Fibroblast of the aortic adventitia (primary cell): ENCODE data around the gene PCDHGB5. TPM values are rescaled to one million over a fixed set of nuclear protein-coding genes. Genes with fewer than 3 reads are reported as not detected.
"Not testable (repeated sequence)": the region's sequence is repeated elsewhere in the genome, so short reads cannot be mapped to it uniquely, and the experiment has no call there.

ENCODE experiments used
- DNase-seq: peaks from one replicate; pipeline ENCODE4 v3.0.0-alpha.2; 2010; ENCODE audit warnings: low read depth
- H3K4me3 ChIP-seq: 2 replicates; pipeline ENCODE4 v1.5.1; 2011; ENCODE audit warnings: low read depth, mild to moderate bottlenecking, control low read depth, low read length, moderate library complexity
- total RNA-seq: library from RNA; depleted of rRNA; stranded (reverse); fragments of >200 nt; gene quantifications from 2 replicates; pipeline ENCODE4 v1.2.3, GENCODE V29; 2012; ENCODE audit warnings: low replicate concordance
- TF ChIP-seq, protein P1 (sequence below): IDR thresholded peaks from 2 replicates; pipeline ENCODE4 v1.5.1; 2011; ENCODE audit warnings: mild to moderate bottlenecking, low read length, control low read depth, inconsistent platforms; ENCODE audit not compliant: insufficient read depth

Gene PCDHGB5
- total RNA-seq, 1 donor, result 19.9 TPM

DNA sequence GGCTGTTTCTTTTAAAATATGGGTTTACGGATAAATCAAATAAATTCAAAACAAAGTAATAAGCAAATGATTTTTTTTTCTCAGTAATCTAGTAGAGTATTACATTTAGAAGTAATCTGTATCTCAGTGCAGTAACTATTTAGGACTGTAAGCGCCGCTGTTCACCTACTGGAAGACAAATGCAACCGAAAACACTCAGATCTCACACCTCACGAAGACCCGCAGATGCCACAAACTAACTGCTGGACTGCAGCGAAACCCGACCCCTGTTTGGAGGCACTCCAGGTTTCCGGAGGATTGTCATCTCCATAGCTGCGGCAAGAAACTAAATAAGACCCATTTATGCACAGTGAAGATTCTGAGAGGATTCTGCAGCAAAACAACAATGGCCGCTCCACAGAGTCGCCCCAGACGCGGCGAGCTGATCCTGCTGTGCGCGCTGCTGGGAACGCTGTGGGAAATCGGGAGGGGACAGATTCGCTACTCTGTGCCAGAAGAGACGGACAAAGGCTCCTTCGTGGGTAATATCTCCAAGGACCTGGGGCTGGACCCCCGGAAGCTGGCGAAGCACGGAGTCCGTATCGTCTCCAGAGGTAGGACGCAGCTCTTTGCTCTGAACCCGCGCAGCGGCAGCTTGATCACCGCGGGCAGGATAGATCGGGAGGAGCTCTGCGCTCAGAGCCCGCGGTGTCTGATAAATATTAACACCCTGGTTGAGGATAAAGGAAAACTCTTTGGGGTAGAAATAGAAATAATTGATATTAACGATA is 5.1 kb upstream of the PCDHGB5 start, which contains the start of gene PCDHGA8:
Gene PCDHGA8, plus strand, starts transcription at position 205 of the 770 bp plus-strand sequence. Its CDS starts 181 bp downstream, at position 386.
- peak within 1 kb of the TSS; percentile 1 for H3K4me3 ChIP-seq
- DNase-seq, result peak; percentile 30
- TF ChIP-seq, protein P1, sequence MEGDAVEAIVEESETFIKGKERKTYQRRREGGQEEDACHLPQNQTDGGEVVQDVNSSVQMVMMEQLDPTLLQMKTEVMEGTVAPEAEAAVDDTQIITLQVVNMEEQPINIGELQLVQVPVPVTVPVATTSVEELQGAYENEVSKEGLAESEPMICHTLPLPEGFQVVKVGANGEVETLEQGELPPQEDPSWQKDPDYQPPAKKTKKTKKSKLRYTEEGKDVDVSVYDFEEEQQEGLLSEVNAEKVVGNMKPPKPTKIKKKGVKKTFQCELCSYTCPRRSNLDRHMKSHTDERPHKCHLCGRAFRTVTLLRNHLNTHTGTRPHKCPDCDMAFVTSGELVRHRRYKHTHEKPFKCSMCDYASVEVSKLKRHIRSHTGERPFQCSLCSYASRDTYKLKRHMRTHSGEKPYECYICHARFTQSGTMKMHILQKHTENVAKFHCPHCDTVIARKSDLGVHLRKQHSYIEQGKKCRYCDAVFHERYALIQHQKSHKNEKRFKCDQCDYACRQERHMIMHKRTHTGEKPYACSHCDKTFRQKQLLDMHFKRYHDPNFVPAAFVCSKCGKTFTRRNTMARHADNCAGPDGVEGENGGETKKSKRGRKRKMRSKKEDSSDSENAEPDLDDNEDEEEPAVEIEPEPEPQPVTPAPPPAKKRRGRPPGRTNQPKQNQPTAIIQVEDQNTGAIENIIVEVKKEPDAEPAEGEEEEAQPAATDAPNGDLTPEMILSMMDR, result peak; percentile 27

DNA sequence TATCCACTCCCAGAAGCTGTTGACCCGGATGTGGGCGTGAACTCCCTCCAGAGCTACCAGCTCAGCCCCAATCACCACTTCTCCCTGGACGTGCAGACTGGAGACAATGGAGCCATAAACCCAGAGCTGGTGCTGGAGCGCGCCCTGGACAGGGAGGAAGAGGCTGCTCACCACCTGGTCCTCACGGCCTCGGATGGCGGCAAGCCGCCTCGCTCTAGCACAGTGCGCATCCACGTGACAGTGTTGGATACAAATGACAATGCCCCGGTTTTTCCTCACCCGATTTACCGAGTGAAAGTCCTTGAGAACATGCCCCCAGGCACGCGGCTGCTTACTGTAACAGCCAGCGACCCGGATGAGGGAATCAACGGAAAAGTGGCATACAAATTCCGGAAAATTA is 4.5 kb upstream of the PCDHGB5 start:
- no peak overlapping the region for H3K4me3 ChIP-seq
- DNase-seq, result no peak
- TF ChIP-seq, protein P1, result no peak

DNA sequence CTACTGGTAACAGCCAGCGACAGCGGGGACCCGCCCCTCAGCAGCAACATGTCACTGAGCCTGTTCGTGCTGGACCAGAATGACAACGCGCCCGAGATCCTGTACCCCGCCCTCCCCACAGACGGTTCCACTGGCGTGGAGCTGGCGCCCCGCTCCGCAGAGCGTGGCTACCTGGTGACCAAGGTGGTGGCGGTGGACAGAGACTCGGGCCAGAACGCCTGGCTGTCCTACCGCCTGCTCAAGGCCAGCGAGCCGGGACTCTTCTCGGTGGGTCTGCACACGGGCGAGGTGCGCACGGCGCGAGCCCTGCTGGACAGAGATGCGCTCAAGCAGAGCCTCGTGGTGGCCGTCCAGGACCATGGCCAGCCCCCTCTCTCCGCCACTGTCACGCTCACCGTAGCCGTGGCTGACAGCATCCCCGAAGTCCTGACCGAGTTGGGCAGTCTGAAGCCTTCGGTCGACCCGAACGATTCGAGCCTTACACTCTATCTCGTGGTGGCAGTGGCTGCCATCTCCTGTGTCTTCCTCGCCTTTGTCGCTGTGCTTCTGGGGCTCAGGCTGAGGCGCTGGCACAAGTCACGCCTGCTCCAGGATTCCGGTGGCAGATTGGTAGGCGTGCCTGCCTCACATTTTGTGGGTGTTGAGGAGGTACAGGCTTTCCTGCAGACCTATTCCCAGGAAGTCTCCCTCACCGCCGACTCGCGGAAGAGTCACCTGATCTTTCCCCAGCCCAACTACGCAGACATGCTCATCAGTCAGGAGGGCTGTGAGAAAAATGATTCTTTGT is 3.2 kb upstream of the PCDHGB5 start:
- H3K4me3 ChIP-seq, DNase-seq: not testable (repeated sequence)

DNA sequence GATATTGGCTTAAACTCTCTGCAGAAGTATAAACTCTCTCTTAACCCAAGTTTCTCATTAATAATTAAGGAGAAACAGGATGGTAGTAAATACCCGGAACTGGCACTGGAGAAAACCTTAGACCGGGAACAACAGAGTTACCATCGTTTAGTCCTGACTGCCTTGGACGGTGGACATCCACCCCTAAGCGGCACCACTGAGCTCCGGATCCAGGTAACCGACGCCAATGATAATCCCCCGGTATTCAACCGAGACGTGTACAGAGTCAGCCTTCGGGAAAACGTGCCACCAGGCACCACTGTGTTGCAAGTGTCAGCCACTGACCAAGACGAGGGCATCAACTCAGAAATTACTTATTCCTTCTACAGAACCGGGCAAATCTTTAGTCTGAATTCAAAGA is 861 bp downstream of the PCDHGB5 start:
- TF ChIP-seq, protein P1, result no peak
- DNase-seq, result no peak
- H3K4me3 ChIP-seq, result peak overlapping the region; percentile 27

DNA sequence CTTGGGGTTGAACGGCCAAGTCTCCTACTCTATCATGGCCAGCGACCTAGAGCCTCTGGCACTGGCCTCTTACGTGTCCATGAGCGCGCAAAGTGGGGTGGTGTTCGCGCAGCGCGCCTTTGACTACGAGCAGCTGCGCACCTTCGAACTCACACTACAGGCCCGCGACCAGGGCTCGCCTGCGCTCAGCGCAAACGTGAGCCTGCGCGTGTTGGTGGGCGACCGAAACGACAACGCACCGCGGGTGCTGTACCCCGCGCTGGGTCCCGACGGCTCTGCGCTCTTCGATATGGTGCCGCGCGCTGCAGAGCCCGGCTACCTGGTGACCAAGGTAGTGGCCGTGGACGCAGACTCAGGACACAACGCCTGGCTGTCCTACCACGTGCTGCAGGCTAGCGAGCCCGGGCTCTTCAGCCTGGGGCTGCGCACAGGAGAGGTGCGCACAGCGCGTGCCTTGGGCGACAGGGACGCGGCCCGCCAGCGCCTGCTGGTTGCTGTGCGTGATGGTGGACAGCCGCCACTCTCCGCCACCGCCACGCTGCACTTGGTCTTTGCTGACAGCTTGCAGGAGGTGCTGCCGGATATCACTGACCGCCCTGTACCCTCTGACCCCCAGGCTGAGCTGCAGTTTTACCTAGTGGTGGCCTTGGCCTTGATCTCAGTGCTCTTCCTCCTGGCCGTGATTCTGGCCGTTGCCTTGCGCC is 2.0 kb downstream of the PCDHGB5 start:
- TF ChIP-seq, protein P1, result no peak
- no peak overlapping the region for H3K4me3 ChIP-seq
- no peak for DNase-seq

DNA sequence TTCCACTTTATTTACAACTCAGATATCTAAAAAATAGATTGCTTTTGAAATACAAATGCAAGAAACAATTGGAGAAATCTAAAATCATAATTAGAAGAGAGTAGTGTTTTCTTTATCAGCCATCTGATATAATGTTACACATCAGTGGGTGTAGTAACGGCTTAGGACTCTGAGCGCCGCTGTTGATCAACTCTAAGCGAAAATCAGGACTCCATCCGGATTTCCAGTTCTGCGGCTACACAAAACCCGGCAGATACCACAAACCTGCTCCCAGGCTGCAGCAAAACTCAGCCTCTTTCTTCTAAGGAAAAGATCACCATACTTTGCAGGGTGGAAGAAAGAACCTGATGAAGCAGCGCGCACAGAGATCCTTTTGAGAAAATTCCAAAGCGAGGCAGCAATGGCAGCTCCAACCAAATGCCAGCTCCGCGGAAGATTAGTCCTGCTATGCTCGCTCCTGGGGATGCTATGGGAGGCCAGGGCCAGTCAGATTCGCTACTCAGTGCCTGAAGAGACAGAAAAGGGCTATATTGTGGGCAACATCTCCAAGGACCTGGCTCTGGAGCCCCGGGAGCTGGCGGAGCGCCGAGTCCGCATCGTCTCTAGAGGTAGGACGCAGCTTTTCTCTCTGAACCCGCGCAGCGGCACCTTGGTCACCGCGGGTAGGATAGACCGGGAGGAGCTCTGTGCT is 5.0 kb downstream of the PCDHGB5 start, which contains the start of gene PCDHGA9:
Gene PCDHGA9, plus strand, starts transcription at position 226 of the 691 bp plus-strand sequence. Its CDS starts 175 bp downstream, at position 401.
- peak within 1 kb of the TSS; percentile 56 for H3K4me3 ChIP-seq
- DNase-seq, result peak; percentile 59
- TF ChIP-seq, protein P1, result peak; percentile 48
